GM12865 (cell line): Measurements from ENCODE around the gene DIP2C.

Experiments
- DNase-seq: peaks from one replicate; pipeline ENCODE4 v3.0.0; 2010; ENCODE audit warnings: low read depth
- H3K4me3 ChIP-seq: 2 replicates; pipeline ENCODE4 v1.5.1; 2011; ENCODE audit warnings: mild to moderate bottlenecking, low read depth, low read length, control low read depth
- CTCF ChIP-seq: IDR thresholded peaks from 2 replicates; pipeline ENCODE4 v1.5.1; 2011; ENCODE audit warnings: low read length, control low read depth, low read depth, inconsistent platforms; ENCODE audit not compliant: insufficient read depth; ENCODE audit errors: missing control alignments

The DIP2C gene

GRCh38 chr10:458421-458851 lies 231.0 kb downstream of the DIP2C start:
- DNase-seq = no peak
- H3K4me3 ChIP-seq = no peak overlapping the region
- TF ChIP-seq CTCF = no peak

GRCh38 chr10:456486-456885 lies 233.0 kb downstream of the DIP2C start:
- TF ChIP-seq CTCF = no peak
- H3K4me3 ChIP-seq = no peak overlapping the region
- no peak for DNase-seq

GRCh38 chr10:454860-455259 lies 234.6 kb downstream of the DIP2C start:
- no peak overlapping the region for H3K4me3 ChIP-seq
- DNase-seq = no peak
- TF ChIP-seq CTCF = no peak

GRCh38 chr10:453647-454046 lies 235.8 kb downstream of the DIP2C start:
- H3K4me3 ChIP-seq = no peak overlapping the region
- DNase-seq = no peak
- no peak for TF ChIP-seq CTCF

GRCh38 chr10:452512-453426 lies 236.7 kb downstream of the DIP2C start:
- no peak for DNase-seq
- no peak for TF ChIP-seq CTCF
- H3K4me3 ChIP-seq = no peak overlapping the region

- no peak for TF ChIP-seq CTCF
- no peak for DNase-seq
- H3K4me3 ChIP-seq = no peak overlapping the region
These were observed 237.6 kb downstream of the DIP2C start for GRCh38 chr10:451856-452255.

- DNase-seq = peak; percentile 86
- H3K4me3 ChIP-seq = peak overlapping the region; percentile 25
These were observed 238.4 kb downstream of the DIP2C start for GRCh38 chr10:451021-451471.

More at GRCh38 chr10:451021-451471, 238.4 kb downstream of the DIP2C start:
- no peak for TF ChIP-seq CTCF
